ENCODE measurements around the gene CDH4.

Gene CDH4

DNA sequence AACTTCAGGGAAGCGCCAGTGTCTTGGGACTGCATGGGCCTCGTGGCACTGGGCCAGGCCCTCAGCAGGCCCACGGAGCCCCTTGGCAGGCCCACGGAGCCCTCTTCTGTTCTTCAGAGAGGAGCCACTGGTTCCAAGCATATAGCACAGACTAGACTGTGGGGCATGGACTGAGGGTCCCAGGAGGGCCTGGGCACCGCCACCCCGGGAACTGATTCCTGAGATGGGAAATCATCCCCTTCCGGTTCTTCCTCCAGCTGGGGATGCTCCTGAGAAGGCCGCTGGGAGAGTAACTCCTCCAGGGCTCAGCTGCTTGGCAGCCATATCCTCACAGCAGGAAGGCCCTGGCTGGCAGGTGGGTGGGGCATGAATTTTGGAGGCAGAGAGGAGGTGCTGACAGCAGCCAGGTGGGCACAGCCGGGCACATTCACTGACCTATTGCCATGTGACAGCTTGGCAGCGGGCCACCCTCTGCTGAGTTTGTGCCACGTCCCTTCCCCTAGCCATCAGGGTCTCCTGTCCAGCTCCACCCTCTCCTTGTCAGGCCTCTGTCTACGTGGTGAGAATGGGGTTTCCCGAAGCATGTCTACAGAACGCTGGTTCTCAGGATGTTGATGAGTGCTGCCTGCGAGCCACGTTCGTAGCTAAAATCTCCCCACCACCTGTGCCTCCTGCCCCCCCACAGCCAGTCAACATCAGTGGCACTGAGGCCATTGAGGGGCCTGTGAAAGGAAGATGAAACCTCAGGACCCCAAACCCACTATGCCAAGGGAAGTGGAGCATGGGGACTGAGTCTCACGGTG is 661.6 kb downstream of the CDH4 start:
- FAIRE-seq = no peak

DNA sequence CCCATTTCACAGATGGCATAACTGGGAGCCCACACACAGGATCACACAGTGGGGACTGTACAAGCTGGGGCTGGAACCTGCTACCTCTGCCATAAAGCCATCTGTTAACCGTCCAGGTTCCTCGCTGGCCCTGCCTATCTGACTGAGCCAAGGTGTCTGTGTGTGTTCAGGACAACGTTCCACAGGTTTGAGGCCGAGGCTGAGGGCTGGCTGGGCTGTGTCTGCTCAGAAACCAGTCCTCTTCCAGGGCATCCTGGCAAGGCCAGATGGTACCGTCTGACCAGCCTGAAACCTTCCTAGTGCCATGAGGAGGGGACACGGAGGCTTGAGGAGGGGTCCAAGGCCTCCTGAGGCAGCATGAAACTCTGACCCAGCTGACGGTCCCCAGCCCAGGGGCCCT is 663.0 kb downstream of the CDH4 start:
- no peak for FAIRE-seq

GRCh38 chr20:61916318-61916891 is 664.3 kb downstream of the CDH4 start:
- FAIRE-seq = no peak

GRCh38 chr20:61917474-61918145 is 665.5 kb downstream of the CDH4 start:
- FAIRE-seq = no peak

DNA sequence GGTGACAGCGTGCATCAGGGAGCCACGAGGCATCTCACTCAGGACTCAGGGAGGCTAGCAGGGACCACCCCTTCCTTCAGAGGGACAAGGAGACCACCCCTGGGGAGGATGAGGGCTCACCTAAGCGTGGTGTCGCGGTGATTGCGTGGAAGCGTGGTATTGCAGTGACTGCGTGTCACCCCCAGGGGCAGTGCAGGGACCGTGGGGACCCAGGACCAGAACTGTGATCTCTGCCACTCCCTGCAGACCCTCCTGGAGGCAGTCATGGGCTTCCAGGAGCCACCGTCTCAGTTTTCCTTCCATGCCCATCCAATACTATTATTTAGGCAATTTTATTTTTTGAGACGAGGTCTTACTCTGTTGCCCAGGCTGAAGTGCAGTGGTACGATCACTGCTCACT is 666.5 kb downstream of the CDH4 start:
- no peak for FAIRE-seq

DNA sequence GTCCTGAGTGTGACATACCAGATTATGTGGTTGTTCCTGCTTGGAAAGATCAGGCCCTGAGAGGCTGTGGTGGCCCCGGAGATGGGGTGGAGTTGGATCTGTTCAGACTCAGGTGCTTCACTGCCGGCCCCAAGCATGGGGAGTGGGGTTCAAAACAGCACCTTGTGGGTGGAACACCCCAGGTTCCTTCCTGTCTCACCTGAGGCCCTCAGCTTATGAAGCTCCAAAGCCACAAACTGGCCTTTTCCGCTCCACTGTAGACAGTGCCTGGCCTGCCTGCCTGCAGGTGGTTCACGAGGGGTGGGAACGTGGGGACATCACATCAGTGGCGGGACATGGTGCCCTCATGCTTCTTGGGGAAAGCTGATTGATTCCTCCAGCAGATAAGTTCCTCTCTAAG is 667.2 kb downstream of the CDH4 start:
- no peak for FAIRE-seq

DNA sequence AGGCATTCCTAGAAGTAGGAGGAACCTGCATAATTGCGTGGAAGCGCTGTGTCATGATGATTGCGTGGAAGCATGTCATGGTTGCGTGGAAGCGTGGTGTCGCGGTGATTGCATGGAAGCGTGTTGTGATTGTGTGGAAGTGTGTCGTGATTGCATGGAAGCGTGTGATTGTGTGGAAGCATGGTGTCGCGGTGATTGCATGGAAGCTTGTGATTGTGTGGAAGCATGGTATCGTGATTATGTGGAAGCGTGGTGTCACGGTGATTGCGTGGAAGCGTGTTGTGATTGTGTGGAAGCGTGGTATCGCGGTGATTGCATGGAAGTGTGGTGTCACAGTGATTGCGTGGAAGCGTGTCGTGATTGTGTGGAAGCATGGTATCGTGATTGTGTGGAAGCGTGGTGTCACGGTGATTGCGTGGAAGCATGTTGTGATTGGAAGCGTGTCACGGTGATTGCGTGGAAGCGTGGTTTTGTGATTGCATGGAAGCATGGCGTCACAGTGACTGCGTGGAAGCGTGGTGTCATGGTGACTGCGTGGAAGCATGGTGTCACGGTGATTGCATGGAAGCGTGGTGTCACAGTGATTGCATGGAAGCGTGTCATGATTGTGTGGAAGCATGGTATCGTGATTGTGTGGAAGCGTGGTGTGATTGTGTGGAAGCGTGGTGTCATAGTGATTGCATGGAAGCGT is 667.8 kb downstream of the CDH4 start:
- FAIRE-seq = no peak

- FAIRE-seq = no peak
Observed at GRCh38 chr20:61922411-61922810, 670.4 kb downstream of the CDH4 start.

DNA sequence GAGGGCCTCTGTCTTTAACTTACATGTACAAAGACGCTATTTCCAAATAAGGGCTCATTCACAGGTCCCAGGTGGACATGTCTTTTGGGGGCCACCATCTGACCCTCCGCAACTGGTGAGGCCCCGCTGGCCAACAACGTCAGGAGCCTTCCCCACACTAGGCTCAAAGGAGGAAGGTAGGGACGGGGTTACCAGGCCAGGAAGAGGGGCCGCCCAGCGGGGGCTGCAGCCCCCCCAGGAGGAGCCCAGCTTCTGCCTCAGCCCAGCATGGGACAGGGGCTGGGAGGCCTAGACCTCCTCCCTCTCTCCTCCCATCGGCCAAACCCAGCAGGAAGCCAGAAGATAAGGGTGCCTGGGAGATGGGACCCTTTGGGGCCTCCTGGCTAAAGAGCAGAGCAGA is 670.9 kb downstream of the CDH4 start:
- FAIRE-seq = no peak

DNA sequence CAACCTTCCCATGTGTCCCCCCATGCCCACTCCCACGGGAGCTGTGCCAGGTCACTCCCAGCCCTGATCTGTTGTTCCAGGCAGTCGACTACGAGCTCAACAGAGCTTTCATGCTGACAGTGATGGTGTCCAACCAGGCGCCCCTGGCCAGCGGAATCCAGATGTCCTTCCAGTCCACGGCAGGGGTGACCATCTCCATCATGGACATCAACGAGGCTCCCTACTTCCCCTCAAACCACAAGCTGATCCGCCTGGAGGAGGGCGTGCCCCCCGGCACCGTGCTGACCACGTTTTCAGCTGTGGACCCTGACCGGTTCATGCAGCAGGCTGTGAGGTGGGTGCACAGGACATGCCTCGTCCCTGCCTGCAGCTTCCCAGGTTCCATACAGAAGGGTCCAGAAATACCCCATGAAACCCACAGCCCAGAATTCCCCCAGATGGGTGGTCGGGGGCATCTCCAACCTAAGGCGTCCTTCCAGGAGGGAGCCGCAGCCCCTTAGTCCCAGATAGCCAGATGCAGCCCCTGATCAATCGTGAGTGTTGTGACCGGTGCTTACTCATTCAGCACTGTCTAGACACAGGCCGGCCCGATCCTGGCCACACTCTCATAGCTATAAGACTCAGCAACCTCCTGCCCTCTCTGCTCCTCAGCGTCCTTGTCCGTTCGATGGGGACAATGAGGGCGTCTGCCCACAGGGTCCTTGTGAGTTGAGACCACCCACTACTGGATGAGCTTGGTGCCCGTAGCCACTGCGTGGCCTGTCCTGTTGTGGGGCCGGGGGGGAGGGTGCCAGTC is 671.5 kb downstream of the CDH4 start:
- no peak for FAIRE-seq

DNA sequence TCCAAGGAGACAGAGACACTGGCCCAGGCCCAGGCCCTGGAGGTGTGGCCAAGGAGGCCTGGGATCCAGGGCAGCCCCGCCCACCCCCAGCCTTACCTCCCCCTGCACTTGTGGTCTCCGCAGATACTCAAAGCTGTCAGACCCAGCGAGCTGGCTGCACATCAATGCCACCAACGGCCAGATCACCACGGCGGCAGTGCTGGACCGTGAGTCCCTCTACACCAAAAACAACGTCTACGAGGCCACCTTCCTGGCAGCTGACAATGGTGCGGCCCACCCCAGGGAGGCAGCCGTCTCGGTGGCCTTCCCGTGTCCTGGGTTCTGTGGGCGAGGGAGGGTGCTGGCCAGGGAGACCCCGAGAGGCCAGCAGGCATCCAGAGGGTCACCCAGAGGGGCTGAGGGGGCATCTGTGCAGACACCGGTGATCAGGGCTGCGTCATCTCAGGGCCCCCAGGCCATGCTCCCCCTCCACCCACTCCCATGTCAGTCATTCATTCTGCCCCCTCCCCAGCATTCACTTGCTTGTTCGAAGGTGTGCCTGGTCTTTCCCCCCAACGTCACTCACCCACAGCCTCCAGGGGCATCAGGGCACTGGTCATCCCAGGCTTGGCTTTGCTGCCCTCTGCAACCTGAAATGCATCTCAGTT is 672.3 kb downstream of the CDH4 start:
- no peak for FAIRE-seq

DNA sequence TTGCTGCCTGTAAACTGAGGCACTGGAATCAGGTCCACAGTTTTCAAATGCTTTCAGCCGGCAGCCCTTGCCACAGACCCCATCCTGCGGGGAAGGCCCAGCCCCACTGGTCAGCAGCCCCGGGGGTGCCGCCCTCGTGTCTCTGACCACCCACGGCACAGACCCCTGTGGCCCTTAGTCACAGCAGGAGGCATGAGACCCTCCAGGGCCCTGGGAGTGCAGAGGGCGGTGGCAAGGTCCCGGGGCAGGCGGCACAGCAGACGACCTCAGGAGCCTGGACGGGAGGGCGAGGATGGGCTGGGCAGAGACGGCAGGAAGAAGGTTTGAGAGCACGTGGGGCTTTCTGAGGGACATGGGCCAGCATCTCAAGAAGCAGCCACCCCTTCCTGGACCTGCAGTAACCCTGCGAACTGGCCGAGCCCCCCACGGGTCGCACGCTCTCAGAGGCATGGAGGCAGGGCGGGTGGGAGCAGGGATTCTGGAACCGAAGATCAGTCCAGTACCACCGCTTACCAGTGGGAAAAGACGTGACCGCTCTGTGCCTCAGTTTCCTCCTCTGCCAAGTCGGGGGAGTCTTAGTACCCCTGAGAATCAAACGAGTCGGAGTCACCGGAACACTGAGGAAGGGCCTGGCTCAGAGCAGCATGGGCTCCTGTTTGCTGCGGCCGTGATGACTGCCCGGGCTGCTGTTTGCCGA is 672.9 kb downstream of the CDH4 start:
- no peak for FAIRE-seq

DNA sequence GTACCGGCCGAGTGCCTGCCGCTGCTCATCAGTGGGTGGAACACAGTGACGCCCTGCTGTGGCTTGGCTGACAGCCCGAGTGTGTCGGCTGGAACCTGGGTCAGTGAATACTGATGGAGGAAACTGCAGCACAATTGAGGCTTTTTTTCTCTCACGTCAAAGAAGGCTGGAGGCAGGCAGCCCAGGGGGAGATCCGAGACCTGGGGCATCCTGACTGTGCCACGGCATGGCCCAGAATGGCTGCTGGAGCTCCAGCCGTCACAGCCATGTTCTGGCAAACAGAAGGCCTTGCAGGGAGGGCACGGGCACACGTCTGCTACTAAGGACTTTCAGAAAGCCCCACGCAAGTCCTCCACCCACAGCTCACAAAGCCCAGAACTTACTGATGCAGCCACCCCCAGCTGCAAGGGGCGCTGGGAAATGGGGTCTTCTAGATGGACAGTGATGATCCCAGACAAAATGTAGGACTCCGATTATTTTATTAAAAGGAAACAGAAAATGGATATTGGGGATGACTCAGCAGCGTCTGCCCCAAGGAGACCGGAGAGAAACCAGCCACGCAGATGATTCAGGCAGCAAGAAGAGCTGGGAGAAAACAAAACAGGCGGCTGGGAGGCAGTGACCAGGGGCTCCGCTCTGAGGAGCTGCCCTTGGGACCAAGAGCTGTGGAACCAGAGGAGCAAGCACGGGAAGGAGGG is 673.6 kb downstream of the CDH4 start:
- FAIRE-seq = no peak

GRCh38 chr20:61926253-61926613 is 674.2 kb downstream of the CDH4 start:
- FAIRE-seq = no peak

DNA sequence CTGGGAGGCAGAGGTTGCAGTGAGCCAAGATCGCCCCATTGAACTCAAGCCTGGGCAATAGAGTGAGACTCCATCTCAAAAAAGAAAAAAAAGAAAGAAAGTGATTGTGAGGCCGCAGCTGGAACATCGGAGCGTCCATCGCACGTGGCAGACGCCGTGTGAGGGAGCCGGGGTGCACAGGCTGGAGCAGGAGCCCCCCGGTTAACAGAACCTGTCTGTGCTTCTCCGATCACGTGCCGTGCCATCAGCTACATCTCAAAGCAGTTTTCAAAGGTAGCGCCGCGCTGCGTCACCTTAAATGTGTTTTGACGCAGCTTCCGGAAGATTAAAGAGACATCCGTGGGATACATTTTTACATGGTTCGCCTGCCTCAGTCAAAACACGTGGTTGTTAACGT is 674.7 kb downstream of the CDH4 start:
- no peak for FAIRE-seq

DNA sequence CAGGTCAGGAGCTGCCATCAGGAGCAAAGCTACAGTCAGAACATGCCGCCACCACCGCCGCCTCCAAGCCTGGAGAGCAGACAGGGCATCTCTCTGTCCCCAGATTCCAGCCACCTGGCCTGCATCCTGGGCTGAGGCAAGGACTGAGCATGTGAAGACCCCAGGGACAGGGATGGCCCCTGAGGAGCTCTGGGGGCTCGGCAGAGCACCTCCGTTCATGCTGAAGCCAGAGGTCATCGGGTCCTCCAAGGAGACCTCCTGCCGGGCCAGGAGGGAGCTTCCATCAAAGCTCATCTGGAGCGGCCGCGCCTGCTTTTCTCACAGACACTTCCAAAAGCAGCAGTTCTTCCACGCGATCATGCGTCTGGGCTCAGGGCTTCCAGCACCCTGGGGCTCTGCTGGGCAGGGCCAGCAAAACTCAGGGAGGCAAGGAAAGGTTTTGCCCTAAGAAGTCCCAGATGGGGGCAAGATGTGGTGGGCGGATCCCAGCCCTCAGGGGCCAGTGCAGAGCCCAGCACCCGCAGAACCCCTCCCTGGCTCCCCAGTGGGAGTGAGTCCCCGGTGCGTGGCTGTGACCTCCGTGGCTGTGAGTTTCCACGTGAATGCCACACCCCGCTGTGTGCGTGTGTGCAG is 675.2 kb downstream of the CDH4 start:
- no peak for FAIRE-seq

GRCh38 chr20:61927826-61928541 is 675.9 kb downstream of the CDH4 start:
- no peak for FAIRE-seq

DNA sequence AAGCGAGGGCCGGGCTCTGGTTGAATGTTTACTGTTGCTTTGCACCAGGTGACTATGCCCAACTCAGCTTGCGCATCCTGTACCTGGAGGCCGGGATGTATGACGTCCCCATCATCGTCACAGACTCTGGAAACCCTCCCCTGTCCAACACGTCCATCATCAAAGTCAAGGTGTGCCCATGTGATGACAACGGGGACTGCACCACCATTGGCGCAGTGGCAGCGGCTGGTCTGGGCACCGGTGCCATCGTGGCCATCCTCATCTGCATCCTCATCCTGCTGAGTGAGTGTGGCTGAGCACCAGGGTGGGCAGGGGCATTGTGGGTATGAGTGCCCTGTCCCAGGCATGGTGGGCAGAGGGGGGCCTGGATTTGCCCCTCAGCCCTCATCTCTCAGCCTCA is 677.5 kb downstream of the CDH4 start:
- no peak for FAIRE-seq

DNA sequence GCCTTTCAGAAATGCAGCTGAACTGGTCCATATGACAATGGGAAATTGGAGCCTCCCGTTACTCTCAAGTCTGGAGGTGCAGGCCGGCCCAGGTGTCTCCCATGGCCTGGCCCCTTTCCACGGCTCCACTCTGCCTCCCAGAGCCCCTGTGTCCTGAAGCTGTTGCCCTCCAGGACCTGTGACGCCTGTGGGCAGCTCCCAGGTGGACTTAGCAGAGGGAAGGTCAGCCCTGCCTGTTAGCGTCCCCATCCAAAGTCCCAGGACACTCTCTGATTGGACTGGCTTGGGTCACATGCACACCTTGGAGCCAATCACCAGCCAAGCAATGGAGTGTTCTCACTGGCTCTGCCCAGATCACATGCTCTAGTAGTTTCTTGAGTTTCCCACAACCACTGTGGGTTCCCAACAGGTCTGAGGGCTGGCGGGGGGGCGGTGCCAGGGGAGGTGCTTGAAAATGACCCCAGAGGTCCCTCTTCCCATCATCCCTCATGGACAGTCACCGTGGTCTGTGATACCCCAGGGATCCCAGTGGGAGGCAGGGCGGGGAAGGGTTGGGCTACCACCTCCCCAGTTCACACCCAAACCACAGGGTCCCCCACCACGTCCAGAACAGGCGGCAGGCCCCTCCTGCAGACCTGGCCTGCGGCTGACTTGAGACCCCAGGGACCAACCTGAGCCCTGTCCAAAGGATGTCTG is 678.1 kb downstream of the CDH4 start:
- no peak for FAIRE-seq
